Measurements from ENCODE around the gene GPX4. TPM values are rescaled to one million over a fixed set of nuclear protein-coding genes. Genes with fewer than 3 reads are reported as not detected.

Gene GPX4
- total and polyA plus RNA-seq, 2 of the 13 experiments (the other 11 are each of a cell fraction or from before 2014, with no cell fraction given) = 535 to 613 TPM

DNA sequence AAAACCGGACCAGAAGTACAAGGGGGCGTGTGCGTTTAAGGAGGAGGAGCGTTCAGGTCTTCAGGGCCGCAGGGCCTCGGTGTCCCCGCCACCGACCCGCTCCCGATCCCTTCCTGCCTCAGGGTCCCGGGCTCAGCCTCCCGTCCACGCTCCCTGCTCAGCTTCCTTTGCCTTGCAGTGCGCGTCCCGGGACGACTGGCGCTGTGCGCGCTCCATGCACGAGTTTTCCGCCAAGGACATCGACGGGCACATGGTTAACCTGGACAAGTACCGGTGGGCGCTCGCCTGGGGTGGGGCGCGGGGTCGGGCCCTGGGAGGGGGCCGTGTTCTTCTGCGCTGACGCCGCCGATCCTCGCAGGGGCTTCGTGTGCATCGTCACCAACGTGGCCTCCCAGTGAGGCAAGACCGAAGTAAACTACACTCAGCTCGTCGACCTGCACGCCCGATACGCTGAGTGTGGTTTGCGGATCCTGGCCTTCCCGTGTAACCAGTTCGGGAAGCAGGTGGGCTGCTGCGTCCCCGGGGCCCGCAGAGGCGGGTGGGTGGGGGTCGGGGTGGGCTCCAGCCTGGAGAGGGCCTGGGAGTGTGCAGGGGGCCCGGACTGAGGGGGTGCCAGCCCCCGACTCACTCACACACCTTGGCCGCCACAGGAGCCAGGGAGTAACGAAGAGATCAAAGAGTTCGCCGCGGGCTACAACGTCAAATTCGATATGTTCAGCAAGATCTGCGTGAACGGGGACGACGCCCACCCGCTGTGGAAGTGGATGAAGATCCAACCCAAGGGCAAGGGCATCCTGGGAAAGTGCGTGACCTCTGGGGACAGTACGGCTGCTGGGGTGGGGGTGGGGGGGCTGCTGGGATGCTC, 1.4 kb downstream of the GPX4 start (continued):
- TF ChIP-seq, protein P1, sequence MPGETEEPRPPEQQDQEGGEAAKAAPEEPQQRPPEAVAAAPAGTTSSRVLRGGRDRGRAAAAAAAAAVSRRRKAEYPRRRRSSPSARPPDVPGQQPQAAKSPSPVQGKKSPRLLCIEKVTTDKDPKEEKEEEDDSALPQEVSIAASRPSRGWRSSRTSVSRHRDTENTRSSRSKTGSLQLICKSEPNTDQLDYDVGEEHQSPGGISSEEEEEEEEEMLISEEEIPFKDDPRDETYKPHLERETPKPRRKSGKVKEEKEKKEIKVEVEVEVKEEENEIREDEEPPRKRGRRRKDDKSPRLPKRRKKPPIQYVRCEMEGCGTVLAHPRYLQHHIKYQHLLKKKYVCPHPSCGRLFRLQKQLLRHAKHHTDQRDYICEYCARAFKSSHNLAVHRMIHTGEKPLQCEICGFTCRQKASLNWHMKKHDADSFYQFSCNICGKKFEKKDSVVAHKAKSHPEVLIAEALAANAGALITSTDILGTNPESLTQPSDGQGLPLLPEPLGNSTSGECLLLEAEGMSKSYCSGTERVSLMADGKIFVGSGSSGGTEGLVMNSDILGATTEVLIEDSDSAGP (CRISPR knock-in tag; IDR thresholded peaks at IDR 0.05; ENCODE audit: borderline replicate concordance) = no peak
- no peak for TF ChIP-seq HHEX (CRISPR knock-in tag; IDR thresholded peaks at IDR 0.05)
- TF ChIP-seq MAF1 (CRISPR knock-in tag; IDR thresholded peaks at IDR 0.05; ENCODE audit: borderline replicate concordance) = no peak
- peak; percentile 65; the same call in 1 of the 2 replicates for TF ChIP-seq KDM2A (CRISPR knock-in tag; IDR thresholded peaks at IDR 0.05; ENCODE audit: borderline replicate concordance, low read depth)
- TF ChIP-seq, protein P2, sequence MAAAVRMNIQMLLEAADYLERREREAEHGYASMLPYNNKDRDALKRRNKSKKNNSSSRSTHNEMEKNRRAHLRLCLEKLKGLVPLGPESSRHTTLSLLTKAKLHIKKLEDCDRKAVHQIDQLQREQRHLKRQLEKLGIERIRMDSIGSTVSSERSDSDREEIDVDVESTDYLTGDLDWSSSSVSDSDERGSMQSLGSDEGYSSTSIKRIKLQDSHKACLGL (CRISPR knock-in tag; IDR thresholded peaks at IDR 0.05) = peak; percentile 66; the same call in 1 of the 2 replicates
- no peak for TF ChIP-seq ZNF547 (CRISPR knock-in tag; IDR thresholded peaks at IDR 0.05)
- no peak for TF ChIP-seq SYNCRIP (IDR thresholded peaks at IDR 0.05; ENCODE audit: insufficient read depth, low read depth, low read length)
- TF ChIP-seq ZNF124 (CRISPR knock-in tag; IDR thresholded peaks at IDR 0.05) = no peak
- peak; percentile 58; the same call in 1 of the 2 replicates for TF ChIP-seq AKAP8 (CRISPR knock-in tag; IDR thresholded peaks at IDR 0.05)
- TF ChIP-seq ZNF563 (CRISPR knock-in tag; IDR thresholded peaks at IDR 0.05) = no peak
- no peak for TF ChIP-seq HOXA5 (CRISPR knock-in tag; IDR thresholded peaks at IDR 0.05)
- peak; percentile 67 for TF ChIP-seq RBFOX2 (IDR thresholded peaks at IDR 0.05; ENCODE audit: low read depth, low read length)
- no peak for TF ChIP-seq ISX (CRISPR knock-in tag; conservative IDR thresholded peaks at IDR 0.05)
- no peak for TF ChIP-seq ZNF446 (CRISPR knock-in tag; IDR thresholded peaks at IDR 0.05)
- TF ChIP-seq REPIN1 (CRISPR knock-in tag; IDR thresholded peaks at IDR 0.05; ENCODE audit: borderline replicate concordance, low read depth) = 0 out of 2 replicates have a peak, but pooled peaks have one; percentile 24
- no peak for TF ChIP-seq HNRNPK (IDR thresholded peaks at IDR 0.05; ENCODE audit: low read depth, low read length, poor library complexity, severe bottlenecking)
- TF ChIP-seq AGO1 (IDR thresholded peaks at IDR 0.05; ENCODE audit: low read depth, low read length, poor library complexity, severe bottlenecking) = peak; percentile 83
- TF ChIP-seq, protein P3, sequence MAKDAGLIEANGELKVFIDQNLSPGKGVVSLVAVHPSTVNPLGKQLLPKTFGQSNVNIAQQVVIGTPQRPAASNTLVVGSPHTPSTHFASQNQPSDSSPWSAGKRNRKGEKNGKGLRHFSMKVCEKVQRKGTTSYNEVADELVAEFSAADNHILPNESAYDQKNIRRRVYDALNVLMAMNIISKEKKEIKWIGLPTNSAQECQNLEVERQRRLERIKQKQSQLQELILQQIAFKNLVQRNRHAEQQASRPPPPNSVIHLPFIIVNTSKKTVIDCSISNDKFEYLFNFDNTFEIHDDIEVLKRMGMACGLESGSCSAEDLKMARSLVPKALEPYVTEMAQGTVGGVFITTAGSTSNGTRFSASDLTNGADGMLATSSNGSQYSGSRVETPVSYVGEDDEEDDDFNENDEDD (CRISPR knock-in tag; IDR thresholded peaks at IDR 0.05; ENCODE audit: borderline replicate concordance) = no peak
- TF ChIP-seq POLR2A (IDR thresholded peaks at IDR 0.05; ENCODE audit: insufficient read depth in 1 of 2, low read depth in 2 of 2, low read length in 2 of 2) = no peak
- TF ChIP-seq ZNF629 (CRISPR knock-in tag; conservative IDR thresholded peaks at IDR 0.05) = no peak
